Tibial artery (tissue), 4 donors: ENCODE results near the gene MGMT.

ENCODE experiments used
- DNase-seq, 2 donors: peaks; one replicate each; pipeline ENCODE4 v3.0.0-alpha.2; 2019
- H3K27ac ChIP-seq, 2 donors: fragments of 200-600 bp; sonication (generic) in 1 of 2; 1 replicate in 1 of 2; 2 replicates in 1 of 2; pipeline ENCODE4 v1.5.1; 2018 to 2019; ENCODE audit warnings: mild to moderate bottlenecking in 1 of 2
- H3K27me3 ChIP-seq, 2 donors: fragments of 200-600 bp; sonication (generic) in 1 of 2; one replicate each; pipeline versions ENCODE4 v1.5.1 to v1.6.0; 2016 to 2019
- H3K36me3 ChIP-seq, 3 donors: fragments of 200-600 bp; sonication (generic) in 2 of 3; one replicate each; pipeline ENCODE4 v1.5.1; 2016 to 2019; ENCODE audit warnings: mild to moderate bottlenecking in 2 of 3
- H3K4me1 ChIP-seq, 4 donors: fragments of 200-600 bp; sonication (generic) in 2 of 4; 1 replicate in 3 of 4; 2 replicates in 1 of 4; pipeline ENCODE4 v1.5.1; 2016 to 2019
- H3K4me3 ChIP-seq, 2 donors: fragments of 200-600 bp; sonication (generic) in 1 of 2; 1 replicate in 1 of 2; 2 replicates in 1 of 2; pipeline ENCODE4 v1.5.1; 2018 to 2019; ENCODE audit warnings: mild to moderate bottlenecking in 2 of 2
- H3K9me3 ChIP-seq, 3 donors: fragments of 200-600 bp; sonication (generic) in 1 of 3; one replicate each; pipeline ENCODE4 v1.5.1; 2016 to 2019
- intact Hi-C: fragments of 100-400 bp; cut with DNase I; formaldehyde crosslinking; loops from one replicate; pipeline ENCODE4 v1.15.0; 2023; ENCODE audit warnings: low total_unique reads
- TF ChIP-seq, protein P1 (sequence below), 2 experiments: fragments of 200-600 bp in 1 of 2; fragments of 450-650 bp in 1 of 2; IDR thresholded peaks; one replicate each; pipeline ENCODE4 v1.5.1; 2017 to 2019; ENCODE audit warnings: antibody characterized with exemption in 2 of 2, mild to moderate bottlenecking in 1 of 2, moderate library complexity in 1 of 2

Gene MGMT

DNA sequence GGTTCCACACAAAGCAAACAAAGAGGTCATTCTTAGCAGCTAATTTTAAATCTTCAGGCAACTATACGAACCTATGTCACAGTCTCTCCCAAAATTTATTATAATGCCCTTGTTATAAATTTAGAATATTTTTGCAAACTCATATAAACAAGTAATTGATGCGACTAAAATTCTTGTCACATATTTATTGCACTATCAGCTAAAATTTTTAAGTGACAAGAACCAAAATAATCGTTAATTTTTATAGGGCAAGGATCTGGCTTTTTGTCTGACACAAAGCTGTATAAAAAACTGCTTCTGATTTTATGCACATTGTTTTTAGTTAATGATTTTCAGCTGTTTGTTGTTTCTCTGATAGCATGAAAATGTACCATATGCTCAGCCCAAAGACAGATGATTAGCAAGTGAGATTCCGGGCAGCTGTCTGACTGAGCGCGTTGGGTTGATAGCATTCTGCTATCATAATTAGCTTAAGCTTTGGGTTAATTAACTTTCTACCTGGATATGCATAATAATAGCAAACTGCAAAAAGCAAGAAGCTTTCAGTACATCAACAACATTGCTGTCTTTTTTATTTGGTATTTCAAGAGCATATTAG is 136.0 kb downstream of the MGMT start:
- Histone ChIP-seq H3K4me1 (no peaks in the 10 kb centered on the region), H3K27me3 (no peaks in the 10 kb centered on the region), H3K36me3 (no peaks in the 10 kb centered on the region), H3K9me3 (no peaks in the 10 kb centered on the region), H3K4me3 (no peak overlapping the region), H3K27ac (no peak overlapping the region)
- DNase-seq, result no peak
- TF ChIP-seq, protein P1, sequence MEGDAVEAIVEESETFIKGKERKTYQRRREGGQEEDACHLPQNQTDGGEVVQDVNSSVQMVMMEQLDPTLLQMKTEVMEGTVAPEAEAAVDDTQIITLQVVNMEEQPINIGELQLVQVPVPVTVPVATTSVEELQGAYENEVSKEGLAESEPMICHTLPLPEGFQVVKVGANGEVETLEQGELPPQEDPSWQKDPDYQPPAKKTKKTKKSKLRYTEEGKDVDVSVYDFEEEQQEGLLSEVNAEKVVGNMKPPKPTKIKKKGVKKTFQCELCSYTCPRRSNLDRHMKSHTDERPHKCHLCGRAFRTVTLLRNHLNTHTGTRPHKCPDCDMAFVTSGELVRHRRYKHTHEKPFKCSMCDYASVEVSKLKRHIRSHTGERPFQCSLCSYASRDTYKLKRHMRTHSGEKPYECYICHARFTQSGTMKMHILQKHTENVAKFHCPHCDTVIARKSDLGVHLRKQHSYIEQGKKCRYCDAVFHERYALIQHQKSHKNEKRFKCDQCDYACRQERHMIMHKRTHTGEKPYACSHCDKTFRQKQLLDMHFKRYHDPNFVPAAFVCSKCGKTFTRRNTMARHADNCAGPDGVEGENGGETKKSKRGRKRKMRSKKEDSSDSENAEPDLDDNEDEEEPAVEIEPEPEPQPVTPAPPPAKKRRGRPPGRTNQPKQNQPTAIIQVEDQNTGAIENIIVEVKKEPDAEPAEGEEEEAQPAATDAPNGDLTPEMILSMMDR (IDR thresholded peaks at IDR 0.05), result no peak
- intact Hi-C loops, result no loop called here

DNA sequence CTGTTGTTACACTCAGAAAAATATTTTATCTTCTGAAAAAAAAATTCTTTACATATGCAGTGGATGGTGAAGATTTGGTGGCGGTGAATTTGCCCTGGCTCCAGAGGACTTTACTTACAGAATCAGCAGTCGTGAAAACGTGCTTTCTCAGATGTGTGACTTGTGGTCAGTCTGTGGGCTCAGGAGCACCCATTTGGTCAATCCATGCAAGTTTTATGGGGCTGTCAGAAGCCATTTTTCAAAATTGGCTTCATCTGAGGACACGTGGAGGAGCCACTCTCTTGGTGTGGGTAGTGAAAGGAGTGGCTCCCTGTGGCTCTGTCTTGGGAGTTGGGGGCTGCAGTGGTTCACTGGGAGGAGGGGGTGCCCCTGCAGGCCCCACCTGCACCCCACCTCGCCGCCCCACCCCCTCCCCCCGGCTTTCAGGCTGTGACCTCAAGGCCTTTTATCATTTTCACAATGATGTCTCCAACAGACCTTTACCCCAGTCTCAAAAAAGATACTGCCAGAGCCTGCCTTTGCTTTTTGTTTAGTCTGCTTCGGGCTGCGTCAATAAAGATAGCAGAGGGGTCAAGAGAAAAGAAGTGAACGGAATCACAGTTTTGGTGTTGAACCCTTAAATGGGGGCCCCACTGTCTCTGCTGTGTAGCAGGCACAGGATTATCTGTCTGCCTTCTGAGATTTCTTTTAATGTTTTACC is 137.4 kb downstream of the MGMT start:
- Histone ChIP-seq H3K27ac (no peak overlapping the region), H3K9me3 (no peaks in the 10 kb centered on the region), H3K36me3 (no peaks in the 10 kb centered on the region), H3K4me3 (no peak overlapping the region), H3K4me1 (no peaks in the 10 kb centered on the region), H3K27me3 (no peaks in the 10 kb centered on the region)
- intact Hi-C loops, result no loop called here
- TF ChIP-seq, protein P1 (IDR thresholded peaks at IDR 0.05), result no peak
- DNase-seq, result no peak

DNA sequence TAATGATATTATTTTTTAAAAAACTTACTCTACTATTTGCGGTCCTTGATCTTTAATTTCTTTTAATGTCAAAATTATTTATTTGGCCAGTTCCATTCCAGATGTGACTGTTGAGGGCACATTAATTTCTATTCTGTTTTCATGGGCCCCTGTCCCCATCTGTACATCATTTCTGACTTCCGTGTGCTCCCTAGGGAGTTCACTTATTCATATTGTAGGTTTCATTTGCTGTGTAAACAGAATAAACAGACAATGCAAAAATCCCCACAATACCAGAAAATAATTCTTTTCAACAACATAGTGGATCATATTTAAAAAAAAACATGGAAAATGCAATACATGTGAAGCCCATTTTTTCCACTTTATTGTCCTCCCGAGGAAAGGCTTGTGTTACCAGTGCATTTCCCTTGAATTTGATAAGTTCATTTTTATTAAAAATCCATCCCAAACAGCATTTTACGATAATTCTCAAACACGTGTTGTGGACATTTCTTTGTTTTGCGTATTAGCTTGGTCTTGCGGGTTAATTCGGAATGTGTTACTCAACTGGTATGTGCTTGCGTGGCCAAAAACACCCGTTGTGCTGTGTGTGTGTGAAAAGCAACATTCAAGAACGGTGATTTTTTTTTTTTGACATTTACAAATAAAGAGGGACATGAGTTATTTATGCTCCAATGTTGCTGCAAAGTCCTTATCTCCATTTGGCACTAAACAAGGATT is 138.4 kb downstream of the MGMT start:
- intact Hi-C loops, result no loop called here
- TF ChIP-seq, protein P1 (IDR thresholded peaks at IDR 0.05), result no peak
- Histone ChIP-seq H3K27ac (no peak overlapping the region), H3K36me3 (no peaks in the 10 kb centered on the region), H3K27me3 (no peaks in the 10 kb centered on the region), H3K4me1 (no peaks in the 10 kb centered on the region), H3K9me3 (no peaks in the 10 kb centered on the region), H3K4me3 (no peak overlapping the region)
- no peak for DNase-seq

DNA sequence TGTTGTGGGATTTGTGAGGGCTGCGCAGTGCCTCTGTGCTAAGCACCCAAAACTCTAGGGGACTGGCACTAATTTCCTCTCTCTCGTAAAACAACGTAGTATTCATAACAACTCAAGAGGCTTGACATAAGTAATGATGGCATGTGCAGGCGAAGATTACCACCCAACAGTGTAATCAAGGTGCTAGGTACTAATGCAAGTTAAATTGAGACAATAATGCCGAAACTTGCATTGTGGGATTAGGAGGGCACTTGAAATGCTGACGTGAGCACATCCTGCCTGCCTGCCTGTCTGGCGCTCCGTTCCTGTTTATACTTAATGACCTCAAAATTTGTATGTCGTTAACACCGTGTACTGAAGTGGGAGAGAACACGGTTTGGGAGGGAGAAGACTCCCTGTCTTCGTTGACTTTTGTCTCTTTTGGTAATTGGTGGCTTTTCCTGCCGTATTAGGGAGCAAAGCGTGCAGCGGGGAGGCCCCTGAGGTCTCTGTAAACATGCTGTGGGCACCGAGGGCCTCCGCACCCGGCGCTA is 139.0 kb downstream of the MGMT start:
- Histone ChIP-seq H3K4me1 (no peaks in the 10 kb centered on the region), H3K9me3 (no peaks in the 10 kb centered on the region), H3K27me3 (no peaks in the 10 kb centered on the region), H3K36me3 (no peaks in the 10 kb centered on the region), H3K27ac (no peak overlapping the region), H3K4me3 (no peak overlapping the region)
- no peak for DNase-seq
- TF ChIP-seq, protein P1 (IDR thresholded peaks at IDR 0.05), result no peak
- intact Hi-C loops, result no loop called here

DNA sequence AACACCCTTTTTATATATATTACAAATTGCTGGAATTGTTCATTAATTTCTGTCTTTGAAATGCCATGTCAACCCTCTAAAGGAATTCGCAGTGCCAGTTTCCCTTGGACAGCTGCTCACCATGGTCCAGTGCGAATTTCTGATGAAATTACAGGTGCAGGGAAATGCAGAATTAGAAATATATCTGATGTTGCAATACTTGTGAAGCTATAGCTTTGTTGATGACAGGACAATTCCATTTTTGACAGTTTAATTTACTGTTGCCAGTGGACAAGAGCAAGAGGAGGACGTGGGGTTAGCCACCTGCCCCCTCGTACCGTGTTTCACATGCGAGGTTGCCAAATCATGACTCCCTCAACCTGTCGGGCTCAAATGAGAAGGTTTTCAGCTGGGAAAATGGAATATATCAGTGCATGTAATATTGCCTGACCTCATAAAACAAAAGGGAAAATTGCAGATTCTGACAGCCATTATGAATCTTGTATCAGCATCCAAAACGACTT is 140.6 kb downstream of the MGMT start:
- no peak overlapping the region for H3K4me3 ChIP-seq
- intact Hi-C loops, result no loop called here
- TF ChIP-seq, protein P1 (IDR thresholded peaks at IDR 0.05), result no peak
- DNase-seq, result no peak
- no peaks in the 10 kb centered on the region for H3K9me3 ChIP-seq
- no peaks in the 10 kb centered on the region for H3K27me3 ChIP-seq
- H3K27ac ChIP-seq, result no peak overlapping the region
- H3K36me3 ChIP-seq, result no peaks in the 10 kb centered on the region
- no peaks in the 10 kb centered on the region for H3K4me1 ChIP-seq
